PC-3 (cell line): ENCODE measurements around the gene RCAN2. TPM values are rescaled to one million over a fixed set of nuclear protein-coding genes. Genes with fewer than 3 reads are reported as not detected.
A peak's percentile ranks its signal among the peaks of the same experiment; 100 is the strongest.

ENCODE experiments used
- ATAC-seq: fragments of 200-7000 bp; cut with Tn5 transposase; 2 replicates; pipeline ENCODE4 v1.9.1; 2020; ENCODE audit warnings: mild to moderate bottlenecking, moderate library complexity
- BruUV-seq: library from RNA; stranded (reverse); fragments of 400-500 nt; replicated peaks from 2 replicates; lab custom pipeline; 2021; lab: Mats Ljungman, UMichigan
- CTCF ChIA-PET: fragments of 300-600 bp; sonication (Branson Sonifier 250); formaldehyde crosslinking; loops from one replicate; lab custom pipeline; 2022; ENCODE audit warnings: antibody characterized with exemption; lab: Charles Lee
- POLR2A ChIA-PET: fragments of 300-600 bp; sonication (Branson Sonifier 250); formaldehyde crosslinking; loops from one replicate; lab custom pipeline; 2022; ENCODE audit warnings: antibody characterized with exemption; ENCODE audit not compliant: unreplicated experiment; lab: Charles Lee
- DNase-seq: peaks from one replicate; pipeline ENCODE4 v3.0.0-alpha.2; 2015
- H2AFZ ChIP-seq: fragments of 300-600 bp; sonication (generic); 2 replicates; pipeline ENCODE4 v1.6.0; 2016; ENCODE audit warnings: antibody characterized with exemption, low read length
- H3F3A ChIP-seq: fragments of 300-600 bp; sonication (generic); one replicate; pipeline ENCODE4 v1.6.0; 2017; ENCODE audit warnings: antibody characterized with exemption, low read length, control low read depth, mild to moderate bottlenecking; ENCODE audit not compliant: unreplicated experiment
- H3K27ac ChIP-seq: fragments of 300-600 bp; sonication (generic); 2 replicates; pipeline ENCODE4 v1.5.1; 2016; ENCODE audit warnings: mild to moderate bottlenecking, low read length
- H3K27me3 ChIP-seq: fragments of 300-600 bp; sonication (generic); 2 replicates; pipeline ENCODE4 v1.6.1; 2016; ENCODE audit warnings: low read length, mixed read lengths
- H3K36me3 ChIP-seq: fragments of 300-600 bp; sonication (generic); 2 replicates; pipeline ENCODE4 v1.6.1; 2016; ENCODE audit warnings: low read depth, mixed run types, low read length, mixed read lengths
- H3K4me1 ChIP-seq: fragments of 300-600 bp; sonication (generic); 2 replicates; pipeline ENCODE4 v1.5.1; 2016; ENCODE audit warnings: low read length; ENCODE audit not compliant: insufficient read depth
- H3K4me2 ChIP-seq: fragments of 300-600 bp; sonication (generic); 2 replicates; pipeline ENCODE4 v1.6.0; 2016; ENCODE audit warnings: low read length
- H3K4me3 ChIP-seq: fragments of 300-600 bp; sonication (generic); 2 replicates; pipeline ENCODE4 v1.5.1; 2016; ENCODE audit warnings: mild to moderate bottlenecking, low read length, mixed read lengths
- H3K79me2 ChIP-seq: fragments of 300-600 bp; sonication (generic); 2 replicates; pipeline ENCODE4 v1.6.1; 2017; ENCODE audit warnings: low read length, mixed read lengths
- H3K9ac ChIP-seq: fragments of 300-600 bp; sonication (generic); 2 replicates; pipeline ENCODE4 v1.6.0; 2016; ENCODE audit warnings: mild to moderate bottlenecking, low read length
- H3K9me2 ChIP-seq: fragments of 300-600 bp; sonication (generic); replicated peaks from 2 replicates; pipeline ENCODE4 v1.6.1; 2016; ENCODE audit warnings: mixed run types, low read length, mixed read lengths
- H3K9me3 ChIP-seq: fragments of 300-600 bp; sonication (generic); 2 replicates; pipeline ENCODE4 v1.6.1; 2016; ENCODE audit warnings: low read length, mixed read lengths
- H4K20me1 ChIP-seq: fragments of 300-600 bp; sonication (generic); 2 replicates; pipeline ENCODE4 v1.6.1; 2016; ENCODE audit warnings: low read length, mixed read lengths
- CTCF ChIP-seq: fragments of 300-600 bp; sonication (generic); conservative IDR thresholded peaks from 2 replicates; pipeline ENCODE4 v1.5.1; 2017; ENCODE audit warnings: antibody characterized with exemption, low read depth, mild to moderate bottlenecking, low read length
- EZH2 ChIP-seq: fragments of 300-600 bp; sonication (generic); IDR thresholded peaks from one replicate; pipeline ENCODE4 v1.6.1; 2017; ENCODE audit warnings: antibody characterized with exemption, mild to moderate bottlenecking, low read length; ENCODE audit not compliant: unreplicated experiment
- EZH2phosphoT487 ChIP-seq: fragments of 300-600 bp; sonication (generic); IDR thresholded peaks from 2 replicates; pipeline ENCODE4 v1.6.1; 2018; ENCODE audit warnings: mild to moderate bottlenecking, antibody characterized with exemption, low read length, borderline replicate concordance
- intact Hi-C: fragments of 100-400 bp; cut with micrococcal nuclease; formaldehyde crosslinking; loops from 2 replicates; pipeline ENCODE4 v1.9.0; 2023
- total RNA-seq: library from RNA; depleted of rRNA; stranded (reverse); fragments of >200 nt; gene quantifications from 2 replicates; pipeline ENCODE4 v1.2.3, GENCODE V29; 2014

Gene RCAN2
- total RNA-seq, 1 experiment from 2014 or later: not detected

DNA sequence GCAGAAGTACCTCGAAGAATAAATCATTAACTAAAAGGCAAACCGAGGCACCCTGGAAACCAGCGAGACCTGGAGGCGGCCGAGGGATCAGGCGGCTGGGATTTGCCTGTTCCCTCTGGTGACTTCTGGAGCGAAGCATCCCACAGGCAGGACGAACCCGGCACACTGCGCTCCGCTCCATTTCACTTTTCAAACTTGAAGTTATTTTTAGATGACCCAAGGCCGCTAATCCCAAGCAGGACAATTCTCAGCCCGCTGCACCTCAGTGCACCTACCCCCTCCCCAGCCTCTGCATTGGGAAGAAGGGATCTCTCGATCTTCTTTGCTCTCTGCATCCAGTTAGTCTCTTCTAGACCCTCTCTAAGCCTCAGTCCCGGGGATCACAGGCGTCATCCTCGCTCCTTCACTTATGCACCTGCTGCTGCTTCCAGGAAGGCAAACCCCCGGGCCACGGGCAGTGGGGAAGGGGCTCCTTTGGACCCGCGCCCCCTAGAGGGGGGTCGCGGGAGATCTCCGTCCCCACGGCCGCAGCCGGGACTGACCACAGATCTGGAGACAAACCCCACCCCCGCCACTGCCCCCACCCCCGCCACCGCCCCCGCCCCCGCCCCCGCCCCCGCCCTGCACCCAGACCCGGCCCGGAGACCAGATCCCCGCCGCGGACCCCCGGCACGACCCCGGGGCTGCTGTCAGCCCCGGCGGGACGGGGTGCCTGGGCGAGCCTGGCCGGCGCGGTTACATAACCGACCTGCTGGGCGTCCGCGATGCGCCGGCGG, 636 bp downstream of the RCAN2 start:
- Histone ChIP-seq H3K4me2 (peak overlapping the region; percentile 85), H3K36me3 (no peaks in the 10 kb centered on the region), H3K9me3 (no peaks in the 10 kb centered on the region), H3K79me2 (no peaks in the 10 kb centered on the region), H3K9me2 (no peaks in the 10 kb centered on the region), H3K9ac (no peak overlapping the region), H2AFZ (no peak overlapping the region), H4K20me1 (no peaks in the 10 kb centered on the region), H3K4me3 (peak overlapping the region; percentile 66), H3F3A (no peaks in the 10 kb centered on the region), H3K27ac (no peak overlapping the region), H3K4me1 (peaks cover 12% of the 10 kb centered on the region; the same call in 1 of the 2 replicates), H3K27me3 (peaks cover 88% of the 10 kb centered on the region)
- intact Hi-C loops: loop anchor here (5.0 kb wide), 1 partner anchor 137 kb away; no protein-coding TSS in a partner anchor
- DNase-seq (no peak), ATAC-seq (no peak)
- ChIA-PET CTCF (no interaction called here), POLR2A (no interaction called here)
- peak; percentile 84 for TF ChIP-seq EZH2
- TF ChIP-seq EZH2phosphoT487: no peak
- TF ChIP-seq CTCF: peak; percentile 43
- no TSS peak for BruUV-seq

DNA sequence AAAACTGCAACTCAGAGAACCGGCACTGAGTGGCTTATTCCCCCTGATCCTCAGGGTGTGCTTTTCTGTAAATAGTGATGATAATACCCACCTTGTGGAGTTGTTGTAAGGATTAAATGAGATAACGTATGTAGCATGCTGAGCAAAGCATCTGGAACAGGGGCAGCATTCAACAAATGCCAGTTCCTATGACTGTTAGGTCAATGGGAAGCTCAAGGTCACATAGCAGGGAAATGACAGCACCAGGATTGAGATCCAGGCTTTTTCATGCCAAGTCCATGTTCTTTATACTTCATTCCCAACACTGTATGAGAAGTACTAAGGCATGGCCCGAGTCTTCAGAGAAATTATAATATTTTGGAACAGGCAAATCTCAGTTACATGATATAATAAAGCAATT, 5.1 kb downstream of the RCAN2 start:
- H4K20me1 ChIP-seq: no peaks in the 10 kb centered on the region
- POLR2A ChIA-PET: no interaction called here

More for the DNA sequence above, 5.1 kb downstream of the RCAN2 start:
- BruUV-seq: no TSS peak
- Histone ChIP-seq H3K4me3 (no peak overlapping the region), H3F3A (no peaks in the 10 kb centered on the region), H3K79me2 (no peaks in the 10 kb centered on the region), H3K9me3 (no peaks in the 10 kb centered on the region), H2AFZ (no peak overlapping the region), H3K9ac (no peak overlapping the region), H3K36me3 (no peaks in the 10 kb centered on the region), H3K9me2 (no peaks in the 10 kb centered on the region), H3K27ac (no peak overlapping the region), H3K27me3 (peaks cover 83% of the 10 kb centered on the region), H3K4me1 (peaks cover 5% of the 10 kb centered on the region; the same call in 1 of the 2 replicates), H3K4me2 (no peak overlapping the region)
- intact Hi-C loops: no loop called here
- CTCF ChIA-PET: no interaction called here
- DNase-seq (no peak), ATAC-seq (no peak)
- no peak for TF ChIP-seq EZH2phosphoT487
- no peak for TF ChIP-seq EZH2
- TF ChIP-seq CTCF: no peak
